ENCODE measurements around the gene STAMBPL1. TPM values are rescaled to one million over a fixed set of nuclear protein-coding genes. Genes with fewer than 3 reads are reported as not detected.

The STAMBPL1 gene
- polyA plus RNA-seq, 1 experiment: 23.1 TPM

GRCh38 chr10:88916986-88917385 lies 36.9 kb downstream of the STAMBPL1 start:
- TF ChIP-seq, protein P1, sequence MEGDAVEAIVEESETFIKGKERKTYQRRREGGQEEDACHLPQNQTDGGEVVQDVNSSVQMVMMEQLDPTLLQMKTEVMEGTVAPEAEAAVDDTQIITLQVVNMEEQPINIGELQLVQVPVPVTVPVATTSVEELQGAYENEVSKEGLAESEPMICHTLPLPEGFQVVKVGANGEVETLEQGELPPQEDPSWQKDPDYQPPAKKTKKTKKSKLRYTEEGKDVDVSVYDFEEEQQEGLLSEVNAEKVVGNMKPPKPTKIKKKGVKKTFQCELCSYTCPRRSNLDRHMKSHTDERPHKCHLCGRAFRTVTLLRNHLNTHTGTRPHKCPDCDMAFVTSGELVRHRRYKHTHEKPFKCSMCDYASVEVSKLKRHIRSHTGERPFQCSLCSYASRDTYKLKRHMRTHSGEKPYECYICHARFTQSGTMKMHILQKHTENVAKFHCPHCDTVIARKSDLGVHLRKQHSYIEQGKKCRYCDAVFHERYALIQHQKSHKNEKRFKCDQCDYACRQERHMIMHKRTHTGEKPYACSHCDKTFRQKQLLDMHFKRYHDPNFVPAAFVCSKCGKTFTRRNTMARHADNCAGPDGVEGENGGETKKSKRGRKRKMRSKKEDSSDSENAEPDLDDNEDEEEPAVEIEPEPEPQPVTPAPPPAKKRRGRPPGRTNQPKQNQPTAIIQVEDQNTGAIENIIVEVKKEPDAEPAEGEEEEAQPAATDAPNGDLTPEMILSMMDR (IDR thresholded peaks at IDR 0.05; ENCODE audit: insufficient read depth, low read depth, low read length): no peak
- CTCF ChIA-PET: interaction anchor here (2.7 kb wide), 1 partner anchor 16 kb away, joined by 8 read pairs; no protein-coding TSS in a partner anchor
- DNase-seq (ENCODE audit: low read depth): no peak
- POLR2A ChIA-PET: no interaction called here
- H3K4me3 ChIP-seq (ENCODE audit: low read depth, low read length): no peak overlapping the region
- H3K36me3 ChIP-seq (ENCODE audit: control insufficient read depth, insufficient read depth, low read length): no peaks in the 10 kb centered on the region
- H3K27me3 ChIP-seq (ENCODE audit: control insufficient read depth, insufficient read depth, low read length): no peaks in the 10 kb centered on the region

DNA sequence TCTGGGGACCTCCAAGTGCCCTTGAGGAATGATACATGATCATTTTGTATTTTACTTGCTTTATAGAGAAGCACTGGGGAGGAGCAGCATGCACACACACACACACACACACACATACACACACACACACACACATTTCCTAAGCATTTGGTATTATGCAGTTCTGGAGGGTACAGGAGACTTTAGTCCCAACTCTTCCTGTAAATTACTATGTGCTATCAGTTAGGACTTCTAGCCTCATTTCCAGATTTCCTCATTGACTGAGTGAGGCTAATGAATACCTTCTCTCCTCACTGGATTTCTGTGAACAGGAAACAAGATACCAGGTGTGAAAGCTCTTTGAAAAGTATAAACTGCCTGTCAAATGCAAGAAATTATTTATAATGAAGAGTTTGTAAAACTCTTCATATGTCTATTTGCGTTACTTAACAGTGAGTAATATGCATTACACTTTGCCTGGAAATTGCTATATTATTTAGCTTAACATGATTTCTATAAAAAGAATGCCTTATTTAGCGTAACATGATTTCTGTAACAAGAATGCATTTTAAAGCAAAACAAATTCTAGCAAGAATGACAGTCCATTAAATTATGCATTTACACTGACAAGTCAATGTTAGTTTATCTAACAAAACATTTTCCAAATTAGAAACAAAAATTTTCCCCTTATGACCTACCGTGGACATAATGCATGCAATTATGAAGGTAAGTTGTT lies 38.3 kb downstream of the STAMBPL1 start:
- CTCF ChIA-PET: interaction anchor here (0.9 to 2.7 kb wide), 3 partner anchors 14 to 82 kb away, joined by 3 to 8 read pairs (median 4); no protein-coding TSS in a partner anchor
- TF ChIP-seq, protein P1 (IDR thresholded peaks at IDR 0.05; ENCODE audit: insufficient read depth, low read depth, low read length): no peak
- no peak for DNase-seq (ENCODE audit: low read depth)
- POLR2A ChIA-PET: no interaction called here
- Histone ChIP-seq H3K36me3 (ENCODE audit: control insufficient read depth, insufficient read depth, low read length) (no peaks in the 10 kb centered on the region), H3K4me3 (ENCODE audit: low read depth, low read length) (no peak overlapping the region), H3K27me3 (ENCODE audit: control insufficient read depth, insufficient read depth, low read length) (no peaks in the 10 kb centered on the region)

- TF ChIP-seq, protein P1 (IDR thresholded peaks at IDR 0.05; ENCODE audit: insufficient read depth, low read depth, low read length): no peak
- POLR2A ChIA-PET: no interaction called here
- CTCF ChIA-PET: interaction anchor here (0.9 to 2.7 kb wide), 4 partner anchors 14 to 83 kb away, joined by 3 to 8 read pairs (median 4); no protein-coding TSS in a partner anchor
Measured at GRCh38 chr10:88919041-88919440, 39.0 kb downstream of the STAMBPL1 start.

GRCh38 chr10:88920198-88920597 lies 40.2 kb downstream of the STAMBPL1 start:
- DNase-seq (ENCODE audit: low read depth): no peak
- ChIA-PET POLR2A (no interaction called here), CTCF (interaction anchor here (1.2 to 1.9 kb wide), 5 partner anchors 13 to 84 kb away, joined by 3 to 9 read pairs (median 5); partner anchors contain the start of gene FAS)
- Histone ChIP-seq H3K4me3 (ENCODE audit: low read depth, low read length) (no peak overlapping the region), H3K36me3 (ENCODE audit: control insufficient read depth, insufficient read depth, low read length) (0 out of 2 replicates have a peak, but pooled peaks cover 1% of the 10 kb centered on the region), H3K27me3 (ENCODE audit: control insufficient read depth, insufficient read depth, low read length) (no peaks in the 10 kb centered on the region)
- TF ChIP-seq, protein P1 (IDR thresholded peaks at IDR 0.05; ENCODE audit: insufficient read depth, low read depth, low read length): no peak

More at GRCh38 chr10:88919041-88919440, 39.0 kb downstream of the STAMBPL1 start:
- no peak overlapping the region for H3K4me3 ChIP-seq (ENCODE audit: low read depth, low read length)
- no peaks in the 10 kb centered on the region for H3K27me3 ChIP-seq (ENCODE audit: control insufficient read depth, insufficient read depth, low read length)
- no peak for DNase-seq (ENCODE audit: low read depth)
- H3K36me3 ChIP-seq (ENCODE audit: control insufficient read depth, insufficient read depth, low read length): no peaks in the 10 kb centered on the region

DNA sequence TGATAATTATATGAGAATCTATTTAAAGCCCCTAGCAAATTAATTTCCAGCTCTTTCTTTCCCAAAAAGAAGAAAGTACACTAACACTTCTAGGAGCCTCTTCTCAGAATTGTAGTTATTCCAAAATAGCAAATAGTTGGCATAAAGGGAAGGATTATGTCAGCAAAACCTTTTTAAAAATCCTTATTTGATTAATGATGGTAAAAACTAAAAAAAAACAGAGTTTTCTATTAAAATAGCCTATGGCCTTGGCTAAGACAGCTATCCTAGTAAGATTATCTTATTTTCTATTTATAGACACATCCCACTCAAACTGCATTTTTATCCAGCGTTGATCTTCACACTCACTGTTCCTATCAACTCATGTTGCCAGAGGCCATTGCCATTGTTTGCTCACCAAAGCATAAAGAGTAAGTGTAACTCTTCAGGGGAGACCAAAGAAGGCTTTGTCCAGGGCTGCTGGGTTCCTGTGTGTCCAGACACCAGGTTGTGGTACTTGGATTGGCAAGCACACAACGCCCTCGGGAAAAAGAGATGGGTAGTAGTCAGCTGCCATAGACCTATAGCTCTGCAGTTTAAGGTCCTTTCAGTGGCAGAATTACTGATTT lies 41.0 kb downstream of the STAMBPL1 start:
- DNase-seq (ENCODE audit: low read depth): no peak
- TF ChIP-seq, protein P1 (IDR thresholded peaks at IDR 0.05; ENCODE audit: insufficient read depth, low read depth, low read length): no peak
- 0 out of 2 replicates have a peak, but pooled peaks cover 1% of the 10 kb centered on the region for H3K36me3 ChIP-seq (ENCODE audit: control insufficient read depth, insufficient read depth, low read length)
- POLR2A ChIA-PET: no interaction called here
- no peaks in the 10 kb centered on the region for H3K27me3 ChIP-seq (ENCODE audit: control insufficient read depth, insufficient read depth, low read length)
- H3K4me3 ChIP-seq (ENCODE audit: low read depth, low read length): no peak overlapping the region
- CTCF ChIA-PET: interaction anchor here (0.6 to 1.9 kb wide), 4 partner anchors 9 to 84 kb away, joined by 3 to 9 read pairs (median 4); partner anchors contain the start of gene FAS

Data from BJ (cell line).